Measurements from ENCODE around the gene RHOT2.

- TF ChIP-seq SUZ12 (IDR thresholded peaks at IDR 0.05), result no peak
- no peak for TF ChIP-seq L3MBTL2 (conservative IDR thresholded peaks at IDR 0.05)
- TF ChIP-seq SP1 (IDR thresholded peaks at IDR 0.05), result no peak
- TF ChIP-seq TARDBP (IDR thresholded peaks at IDR 0.05), result no peak
These were observed 13.2 kb downstream of the RHOT2 start for GRCh38 chr16:680967-681745.

Data from HEK293T (cell line).